ENCODE data around the gene UBE2L5. TPM values are rescaled to one million over a fixed set of nuclear protein-coding genes. Genes with fewer than 3 reads are reported as not detected.

UBE2L5 gene
- total and polyA plus RNA-seq, 2 donors (not counting 3 experiments of a cell fraction or from before 2014, with no cell fraction given) = not detected

- Histone ChIP-seq H2AFZ (ENCODE audit: low read depth, low read length) (no peak overlapping the region), H3K27ac (ENCODE audit: insufficient read depth, low read depth, low read length) (no peak overlapping the region), H3K9me3 (replicated peaks; ENCODE audit: control insufficient read depth, insufficient read depth, low read length) (no peaks in the 10 kb centered on the region), H3K4me2 (ENCODE audit: insufficient read depth, low read length) (no peak overlapping the region), H3K4me3 (replicated peaks in 1 of 3; ENCODE audit: insufficient read depth in 1 of 3, low read depth in 1 of 3, low read length in 3 of 3) (no peak overlapping the region), H3K9ac (replicated peaks; ENCODE audit: extremely low read depth, insufficient read depth, low read length) (no peak overlapping the region), H3K4me1 (ENCODE audit: control insufficient read depth, extremely low read depth, insufficient read depth, low read length) (no peaks in the 10 kb centered on the region), H3K9me1 (replicated peaks; ENCODE audit: control insufficient read depth, extremely low read depth, insufficient read depth, low read length) (no peaks in the 10 kb centered on the region), H4K20me1 (replicated peaks; ENCODE audit: control insufficient read depth, extremely low read depth, insufficient read depth, low read length) (no peaks in the 10 kb centered on the region), H3K27me3 (ENCODE audit: control insufficient read depth in 2 of 2, insufficient read depth in 2 of 2, low read length in 2 of 2) (no peaks in the 10 kb centered on the region), H3K36me3 (ENCODE audit: control insufficient read depth in 2 of 2, extremely low read depth in 1 of 2, insufficient read depth in 2 of 2, low read length in 2 of 2) (peaks cover 3 to 8% of the 10 kb centered on the region in 2 experiments), H3K79me2 (ENCODE audit: control insufficient read depth, insufficient read depth, low read length) (no peaks in the 10 kb centered on the region)
- no peak for TF ChIP-seq GATA2 (IDR thresholded peaks at IDR 0.05; ENCODE audit: insufficient read depth, insufficient read length, low read depth, low read length)
- TF ChIP-seq, protein P1, sequence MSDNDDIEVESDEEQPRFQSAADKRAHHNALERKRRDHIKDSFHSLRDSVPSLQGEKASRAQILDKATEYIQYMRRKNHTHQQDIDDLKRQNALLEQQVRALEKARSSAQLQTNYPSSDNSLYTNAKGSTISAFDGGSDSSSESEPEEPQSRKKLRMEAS (IDR thresholded peaks at IDR 0.05; ENCODE audit: insufficient read depth, insufficient read length) = no peak
- no peak for TF ChIP-seq POLR2A (IDR thresholded peaks at IDR 0.05; ENCODE audit: low read depth, low read length)
- TF ChIP-seq FOS (IDR thresholded peaks at IDR 0.05; ENCODE audit: borderline replicate concordance, insufficient read depth, low read length) = no peak
- no peak for TF ChIP-seq MYC (IDR thresholded peaks at IDR 0.05; ENCODE audit: low read depth, low read length)
- TF ChIP-seq JUN (IDR thresholded peaks at IDR 0.05; ENCODE audit: borderline replicate concordance, insufficient read depth, insufficient read length, low read depth) = no peak
- no peak for TF ChIP-seq EZH2 (IDR thresholded peaks at IDR 0.05; ENCODE audit: borderline replicate concordance, low read depth, low read length, severe bottlenecking)
- TF ChIP-seq POLR2AphosphoS5 (IDR thresholded peaks at IDR 0.05; ENCODE audit: insufficient read depth, low read depth, low read length) = no peak
- no peak for TF ChIP-seq CTCF (IDR thresholded peaks at IDR 0.05; ENCODE audit: extremely low read depth in 1 of 2, insufficient read depth in 1 of 2, low read depth in 1 of 2, low read length in 2 of 2)
- ChIA-PET CTCF (interaction anchor here (0.9 kb wide), 1 partner anchor 324 kb away, joined by 3 read pairs; no protein-coding TSS in a partner anchor), POLR2A (interaction anchor here (0.6 kb wide), 1 partner anchor 1134 kb away, joined by 5 read pairs; no protein-coding TSS in a partner anchor)
- no peak for DNase-seq (ENCODE audit: low read depth, low spot score)
- BruUV-seq (replicated peaks) = no TSS peak
- no peak for FAIRE-seq
- dilution Hi-C loops (cut with MboI; ENCODE audit: extremely low pct_ligation_motif_present, low sequenced_read_pairs) (no loop called here), intact Hi-C loops (cut with micrococcal nuclease) (loop anchor here (2.0 to 5.0 kb wide), 2 partner anchors 34 to 47 kb away; partner anchors contain the start of gene UBE2L5)
These were observed 34.0 kb downstream of the UBE2L5 start for GRCh38 chr13:30456290-30456689.

Measured in endothelial cell of umbilical vein (primary cell).